Forelimb muscle (tissue), 1 donor: ENCODE results near the gene TAF4. TPM values are rescaled to one million over a fixed set of nuclear protein-coding genes. Genes with fewer than 3 reads are reported as not detected.

Experiments used
- DNase-seq: peaks from one replicate; pipeline ENCODE4 v3.0.0-alpha.2; 2013; ENCODE audit warnings: low read depth
- polyA plus RNA-seq: library from polyadenylated mRNA; unstranded; fragments of 120-200 nt; gene quantifications from one replicate; pipeline ENCODE4 v1.2.1, GENCODE V29; 2013; ENCODE audit not compliant: insufficient read length

TAF4 gene
- polyA plus RNA-seq, 1 donor, result 13.5 TPM

DNA sequence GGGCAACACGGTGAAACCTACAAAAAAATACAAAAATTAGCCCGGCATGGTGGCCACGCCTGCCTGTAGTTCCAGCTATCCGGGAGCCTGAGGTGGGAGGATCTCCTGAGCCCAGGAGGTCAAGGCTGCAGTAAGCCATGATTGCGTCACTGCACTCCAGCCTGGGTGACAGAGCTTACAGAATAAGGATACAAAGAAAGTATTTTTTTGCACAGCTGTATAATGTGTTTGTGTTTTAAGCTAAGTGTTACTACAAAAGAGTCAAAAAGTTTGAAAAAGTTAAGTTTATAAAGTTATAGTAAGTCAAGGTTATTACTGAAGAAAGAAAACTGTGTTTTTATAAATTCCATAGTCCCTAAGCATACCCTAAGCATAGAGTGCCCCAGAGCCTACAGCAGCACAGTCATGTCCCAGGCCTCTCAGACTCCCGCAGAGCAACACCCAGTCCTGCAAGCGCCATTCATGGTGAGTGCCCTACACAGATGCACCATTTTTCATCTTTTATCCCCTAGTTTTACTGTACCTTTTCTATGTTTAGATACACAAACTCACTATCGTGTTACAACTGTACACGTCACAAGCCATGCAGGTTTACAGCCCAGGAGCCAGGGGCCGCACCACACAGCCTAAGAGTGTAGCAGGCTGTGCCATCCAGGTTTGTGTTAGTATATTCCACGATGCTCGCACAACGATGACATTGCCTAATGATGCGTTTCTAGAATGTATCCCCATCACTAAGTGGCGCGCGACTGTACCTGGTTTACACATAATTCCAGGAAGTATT is 22.4 kb downstream of the TAF4 start:
- no peak for DNase-seq

DNA sequence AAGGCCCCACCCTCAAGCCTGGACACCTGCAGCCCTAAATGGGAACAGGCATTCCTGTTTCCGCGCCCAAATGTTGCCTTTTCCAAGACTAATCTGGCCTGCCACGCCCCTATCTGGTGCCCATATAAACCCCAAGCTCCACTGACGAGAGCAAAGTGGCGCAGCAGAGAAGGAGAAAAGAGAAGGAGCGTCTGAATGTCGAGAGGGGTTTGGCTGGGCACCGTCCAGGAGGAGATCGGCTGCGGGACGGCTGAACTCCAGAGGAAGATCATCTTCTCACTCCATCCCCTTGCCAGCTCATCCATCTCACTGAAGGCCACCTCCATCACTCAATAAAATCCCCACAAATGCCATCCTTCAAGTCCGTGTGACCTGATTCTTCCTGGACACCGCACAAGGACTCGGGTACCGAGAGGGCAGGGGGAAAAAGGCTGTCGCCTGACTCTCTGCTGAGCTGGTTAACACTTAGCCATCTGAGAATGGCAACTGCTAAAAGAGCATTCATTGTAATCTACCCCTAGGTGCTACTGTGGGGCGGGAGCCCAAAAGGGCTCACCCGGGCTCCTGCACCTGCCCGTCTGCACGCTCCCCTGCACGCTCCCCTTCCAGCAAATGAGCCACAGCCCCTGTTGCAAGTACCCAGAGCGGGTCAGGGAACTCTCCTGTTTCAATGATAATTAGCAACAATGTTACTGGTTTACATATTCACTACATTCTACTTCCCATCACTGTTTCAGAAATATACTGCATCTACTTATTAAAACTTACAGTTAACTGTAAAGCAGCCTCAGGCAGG is 23.5 kb downstream of the TAF4 start:
- DNase-seq, result no peak

DNA sequence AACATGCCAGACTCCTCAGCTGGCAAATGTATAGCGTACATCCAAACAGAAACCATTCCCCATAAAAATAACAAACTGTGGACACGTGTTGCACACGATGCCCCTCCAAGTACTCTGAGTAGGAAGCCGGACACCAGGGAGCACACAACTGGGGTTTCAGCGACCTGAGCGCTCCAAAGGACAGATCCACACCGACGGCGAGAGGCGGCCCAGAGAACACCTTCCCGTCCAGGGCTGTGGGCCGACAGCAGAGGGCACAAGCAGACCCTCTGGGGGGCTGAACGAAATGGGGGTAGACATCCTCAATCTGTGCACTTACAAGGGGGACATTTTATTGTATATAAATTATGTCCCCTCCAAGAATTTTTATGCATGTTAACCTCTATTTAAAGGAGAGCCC is 24.7 kb downstream of the TAF4 start:
- DNase-seq, result no peak

DNA sequence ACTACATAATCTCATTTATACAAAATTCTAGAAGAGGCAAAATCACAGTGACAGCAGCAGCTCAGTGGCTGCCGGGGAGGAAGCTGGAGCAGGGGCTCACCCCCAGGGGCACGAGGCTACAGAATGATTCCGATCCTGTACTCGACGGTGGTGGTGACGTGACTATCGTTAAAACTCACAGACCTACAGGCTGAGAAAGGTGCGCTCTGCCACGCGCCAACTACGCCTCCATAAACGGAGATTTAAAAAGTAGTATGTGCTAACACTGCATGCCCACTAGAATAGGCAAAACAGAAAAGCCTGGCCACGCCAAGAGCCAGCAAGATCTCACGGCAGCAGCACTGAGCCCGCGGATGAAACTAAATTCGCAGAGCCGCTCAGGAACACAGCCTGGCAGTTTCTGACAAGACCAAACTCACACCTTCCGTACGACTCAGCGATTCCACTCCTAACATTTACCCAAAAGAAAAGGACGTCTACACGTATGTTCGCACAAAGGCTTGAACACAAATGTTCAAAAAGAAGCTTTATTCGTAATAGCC is 25.2 kb downstream of the TAF4 start:
- no peak for DNase-seq

DNA sequence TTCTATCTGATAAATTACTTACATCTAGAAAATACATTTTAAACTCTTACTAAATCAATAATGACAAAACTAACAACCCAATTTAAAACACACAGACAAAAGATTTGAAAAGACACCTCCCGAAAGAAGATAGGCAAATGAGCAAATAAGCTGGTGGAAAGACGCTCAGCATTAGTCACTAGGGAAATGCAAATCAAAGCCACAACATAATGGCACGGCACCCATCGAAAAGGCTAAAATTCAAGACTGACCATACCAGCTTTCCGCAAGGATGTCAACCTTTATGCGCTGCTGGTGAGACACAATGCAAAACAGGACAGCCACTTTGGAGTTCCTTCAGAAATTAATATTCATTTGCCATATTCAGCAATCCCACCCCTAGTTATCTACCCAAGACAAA is 25.9 kb downstream of the TAF4 start:
- no peak for DNase-seq

DNA sequence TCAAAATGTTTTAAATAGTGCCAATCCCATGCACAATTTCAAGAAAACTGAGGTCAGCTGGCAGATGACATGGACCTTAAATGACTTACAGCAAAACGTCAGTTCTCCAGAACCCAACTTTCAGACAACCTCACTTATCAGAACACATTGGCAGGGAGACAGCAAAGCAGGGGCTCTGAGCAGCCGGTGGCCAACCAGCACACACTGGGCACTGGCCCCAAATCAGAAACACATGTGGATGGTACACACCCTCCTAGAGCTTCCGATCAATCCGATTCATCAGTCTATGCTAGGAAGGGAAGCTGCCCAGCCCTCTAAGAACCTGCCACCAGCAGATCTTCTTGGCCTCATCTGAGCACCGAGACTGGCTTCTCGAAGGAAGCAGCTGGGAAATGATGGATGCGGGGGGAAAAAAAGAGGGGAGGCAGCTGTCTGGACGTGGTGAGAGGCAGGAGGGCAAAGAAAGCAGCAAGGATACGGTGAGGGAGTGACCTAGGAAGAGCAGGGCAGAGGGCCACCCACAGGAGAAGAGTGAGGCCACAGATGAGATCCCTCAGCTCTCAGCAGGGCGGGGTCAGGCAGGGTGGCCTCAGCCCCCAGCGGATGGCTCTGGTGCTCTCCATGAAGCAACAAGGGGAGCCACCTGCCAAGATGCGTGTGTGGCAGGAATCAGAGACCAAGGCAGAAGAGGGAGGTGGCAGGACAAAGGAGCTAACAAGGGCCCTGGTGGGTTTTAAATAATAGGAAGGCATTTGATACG is 32.9 kb downstream of the TAF4 start:
- DNase-seq, result no peak

DNA sequence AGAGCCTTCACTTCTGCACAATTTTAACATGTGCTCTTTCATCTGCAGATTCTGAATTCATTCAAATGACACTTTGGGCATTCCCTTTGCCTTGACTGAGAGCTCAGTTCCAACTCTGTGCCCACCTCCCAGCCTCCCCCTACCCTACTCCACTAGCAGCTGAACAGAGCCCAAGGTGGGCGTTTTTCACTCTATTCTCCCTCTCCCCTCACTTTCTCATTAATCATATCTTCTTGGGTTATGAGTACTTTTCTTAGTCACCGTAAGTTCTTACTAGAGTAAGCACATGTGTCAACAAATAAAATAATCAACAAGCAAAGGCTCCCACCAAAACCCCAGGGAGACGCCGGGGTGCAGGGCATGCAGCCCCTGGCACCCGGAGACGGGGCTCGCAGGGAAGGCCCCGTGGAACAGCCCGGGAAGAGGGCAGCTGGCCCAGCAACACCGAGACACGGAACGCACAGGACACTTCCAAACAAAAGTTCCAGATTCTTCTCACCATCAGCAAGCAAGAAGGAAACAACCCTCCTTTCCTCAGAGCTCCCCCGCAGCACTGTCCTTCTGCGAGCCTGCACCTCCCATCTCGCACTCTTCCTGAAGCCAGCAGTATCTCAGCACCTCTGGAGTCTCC is 34.1 kb downstream of the TAF4 start:
- no peak for DNase-seq

DNA sequence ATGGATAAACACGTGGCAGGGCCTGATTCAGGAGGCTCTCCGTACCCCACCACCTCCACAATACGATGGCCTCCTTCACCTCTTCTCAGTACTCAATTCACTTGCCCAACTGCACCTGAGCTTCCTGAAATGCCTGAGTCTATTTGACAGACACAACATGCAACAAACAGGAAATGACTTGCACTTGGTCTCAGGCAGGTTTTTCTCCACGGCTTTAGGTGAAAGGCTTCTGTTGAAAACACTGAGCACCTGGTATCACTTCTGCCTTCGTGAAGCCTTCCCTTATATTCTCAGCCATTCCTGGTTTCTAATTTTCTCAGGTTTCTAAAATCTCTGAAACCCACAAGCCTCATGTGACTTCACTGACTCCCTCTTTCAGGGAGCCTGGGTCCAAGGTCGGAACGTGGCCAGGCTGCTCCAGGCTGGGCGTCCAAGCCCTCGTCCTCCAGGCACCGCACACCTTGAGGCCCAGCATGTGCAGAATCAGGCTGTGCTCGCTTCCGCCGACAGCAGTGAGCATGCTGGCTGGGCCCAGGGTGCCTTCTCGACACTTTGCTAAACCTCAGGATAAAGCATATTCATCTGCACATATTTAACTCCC is 34.7 kb downstream of the TAF4 start:
- DNase-seq, result no peak

DNA sequence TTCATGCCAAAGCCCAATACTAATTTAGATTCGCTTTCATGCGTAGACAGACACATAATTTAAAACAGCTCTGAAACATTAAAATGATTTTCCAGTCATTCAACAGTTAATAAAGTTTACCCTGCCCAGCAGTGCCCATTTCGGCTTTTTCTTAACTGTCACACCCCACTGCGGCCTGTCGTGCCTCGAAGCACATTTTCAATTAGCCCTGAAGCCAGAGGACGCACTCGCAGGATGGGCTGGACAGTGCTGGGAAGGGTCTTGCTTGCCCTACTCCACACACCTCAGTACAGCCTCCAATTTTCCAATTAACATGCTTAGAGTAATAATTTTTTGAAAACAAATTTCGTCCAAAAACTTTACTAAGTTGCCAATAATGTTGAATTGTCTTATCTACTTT is 35.3 kb downstream of the TAF4 start:
- no peak for DNase-seq

DNA sequence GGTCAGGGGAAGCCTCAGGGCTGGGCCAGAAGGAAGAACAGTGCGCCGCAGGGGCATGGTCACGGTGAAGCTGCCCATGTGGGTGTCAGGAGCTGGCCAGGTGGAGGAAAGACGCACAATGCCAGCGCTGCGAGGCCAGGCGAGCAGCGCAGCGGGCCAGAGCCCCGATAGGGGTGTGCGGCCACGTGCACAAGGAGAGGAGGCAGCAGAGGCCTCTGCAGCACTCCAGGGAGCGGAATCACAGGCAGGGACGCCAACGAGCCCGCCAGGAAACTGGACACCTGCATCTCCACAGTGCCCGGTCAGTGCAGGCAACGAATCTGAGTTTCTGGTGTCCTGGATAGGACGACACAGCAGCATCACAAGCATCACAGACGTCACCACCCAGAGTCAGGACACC is 35.7 kb downstream of the TAF4 start:
- DNase-seq, result no peak

DNA sequence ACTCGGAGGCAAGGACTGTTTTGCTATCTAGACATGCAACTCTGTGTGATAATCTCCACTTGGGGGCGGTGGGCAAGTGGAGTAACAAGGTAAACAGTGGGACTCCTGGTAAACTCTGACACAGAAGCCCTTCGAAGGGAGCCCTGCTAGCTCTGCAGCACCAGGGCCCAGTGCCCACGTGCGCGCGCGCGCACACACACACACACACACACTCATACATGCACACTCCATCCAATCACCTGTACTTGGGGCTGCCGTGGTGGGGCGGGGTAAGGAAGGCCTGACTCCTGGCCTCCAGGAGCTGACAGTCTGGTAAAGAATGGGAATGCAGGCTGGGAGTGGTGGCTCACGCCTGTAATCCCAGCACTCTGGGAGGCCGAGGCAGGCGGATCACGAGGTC is 36.4 kb downstream of the TAF4 start:
- no peak for DNase-seq

DNA sequence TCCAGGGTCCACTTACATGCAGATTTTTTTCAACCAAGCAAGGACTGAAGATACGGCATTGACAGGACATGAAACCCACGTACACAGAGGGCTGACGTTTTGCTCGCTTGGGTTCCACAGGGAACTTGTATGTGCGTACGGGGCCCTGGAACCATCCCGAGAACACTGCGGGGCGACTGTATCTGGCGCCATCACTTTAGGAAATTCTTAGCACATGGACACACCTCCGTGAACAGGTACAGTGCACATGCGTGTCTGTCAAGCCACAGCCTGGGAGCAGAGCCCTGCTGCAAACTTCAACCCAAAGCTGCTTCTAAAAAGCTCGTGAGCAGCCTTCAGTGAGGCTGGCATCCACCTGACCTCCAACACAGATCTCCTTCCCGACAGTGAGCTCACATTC is 37.3 kb downstream of the TAF4 start:
- no peak for DNase-seq

DNA sequence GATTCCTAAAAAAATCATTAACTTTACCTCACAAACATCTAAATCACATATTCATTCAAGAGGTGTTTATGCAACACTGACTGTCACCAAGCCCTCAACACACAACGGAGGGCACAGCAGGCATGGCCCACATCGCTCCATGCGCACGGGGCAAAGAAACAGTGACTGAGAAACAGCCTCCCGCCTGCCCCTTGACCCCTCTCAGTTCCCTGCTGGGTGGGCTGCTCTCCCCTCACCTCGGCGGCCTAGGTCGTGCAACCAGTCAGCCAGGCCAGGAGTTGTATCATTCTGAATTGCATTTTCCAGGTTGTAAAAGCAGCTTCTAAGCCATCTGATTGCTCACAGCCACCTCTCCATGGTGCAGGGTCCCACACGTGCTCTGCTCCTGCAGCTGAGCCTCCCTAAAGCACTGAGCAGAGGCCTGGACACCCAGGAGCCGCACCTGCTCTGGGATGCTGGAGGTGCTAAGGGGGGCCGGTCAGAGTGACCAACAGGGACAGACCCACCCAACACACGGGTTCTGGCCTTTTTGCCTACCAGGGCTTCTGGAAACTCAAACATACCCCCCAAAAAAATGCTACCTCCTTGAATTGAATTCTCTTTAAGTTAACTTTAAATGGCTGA is 37.9 kb downstream of the TAF4 start:
- DNase-seq, result no peak

DNA sequence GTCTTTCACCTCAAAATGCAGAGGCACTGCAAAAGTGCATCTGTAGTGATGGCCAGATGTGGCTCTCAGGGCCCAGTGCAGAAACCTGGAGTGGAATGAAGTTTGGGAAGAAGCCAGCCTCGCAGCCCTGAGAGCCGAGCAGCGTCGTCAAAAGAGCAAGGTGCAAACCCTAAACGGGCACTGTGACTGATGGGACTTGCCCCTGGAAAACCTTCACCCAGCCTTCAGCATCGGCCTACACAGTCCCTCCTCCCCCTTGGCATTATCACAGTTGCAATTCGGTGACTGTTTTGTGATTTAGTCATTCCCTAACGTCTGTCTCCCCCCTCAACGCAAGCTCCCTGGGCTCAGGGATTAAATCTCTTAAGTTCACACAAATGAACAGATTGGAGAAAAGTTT is 38.6 kb downstream of the TAF4 start:
- no peak for DNase-seq

DNA sequence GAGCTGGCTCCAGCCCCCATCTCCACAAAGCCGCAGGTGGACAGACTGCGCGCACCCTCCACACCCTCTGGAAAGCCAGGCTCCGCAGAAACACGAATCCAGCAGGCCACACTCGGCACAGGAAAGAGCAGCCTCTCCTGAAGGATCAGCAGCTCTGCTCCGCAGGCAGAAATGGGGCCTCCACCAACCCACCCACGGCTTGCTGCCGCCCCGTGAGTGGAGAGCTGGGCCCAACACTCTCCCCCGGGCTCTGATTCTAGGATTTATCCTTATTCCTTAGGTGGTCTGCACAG is 39.2 kb downstream of the TAF4 start:
- no peak for DNase-seq

DNA sequence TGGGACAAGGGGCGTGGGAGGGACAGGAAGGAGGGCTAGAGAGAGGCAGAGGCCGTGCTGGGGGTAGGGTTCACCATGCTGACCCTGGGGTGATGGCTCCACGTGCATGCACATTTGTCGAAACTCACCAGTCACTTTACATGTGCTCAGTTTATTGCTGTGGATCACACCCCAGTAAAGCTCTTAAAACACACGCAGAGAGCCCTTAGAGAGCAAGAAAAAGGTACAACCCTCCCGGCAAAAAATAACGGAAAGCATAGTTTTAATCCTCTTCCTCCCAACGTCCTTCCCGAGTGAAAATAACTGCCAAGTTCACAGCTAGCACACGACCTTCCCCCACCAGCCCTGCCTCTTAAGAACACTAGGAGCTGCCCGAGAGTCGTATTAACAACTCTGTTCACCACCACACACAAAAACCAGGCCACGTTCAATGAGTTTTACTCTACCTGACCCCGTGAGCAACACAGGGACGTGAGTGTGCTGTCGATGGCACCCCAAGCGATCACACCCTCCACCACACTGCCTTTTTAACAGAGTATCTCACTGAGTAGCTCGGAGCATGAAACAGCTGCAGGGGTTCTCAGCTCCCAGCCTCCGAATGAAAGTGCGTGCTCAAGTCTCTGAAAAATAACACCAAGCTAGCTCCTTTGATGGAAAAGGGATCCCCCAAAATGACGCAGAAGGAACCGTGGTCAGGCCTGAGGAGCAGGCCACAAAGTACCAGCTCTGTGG is 39.7 kb downstream of the TAF4 start:
- peak; percentile 52 for DNase-seq

DNA sequence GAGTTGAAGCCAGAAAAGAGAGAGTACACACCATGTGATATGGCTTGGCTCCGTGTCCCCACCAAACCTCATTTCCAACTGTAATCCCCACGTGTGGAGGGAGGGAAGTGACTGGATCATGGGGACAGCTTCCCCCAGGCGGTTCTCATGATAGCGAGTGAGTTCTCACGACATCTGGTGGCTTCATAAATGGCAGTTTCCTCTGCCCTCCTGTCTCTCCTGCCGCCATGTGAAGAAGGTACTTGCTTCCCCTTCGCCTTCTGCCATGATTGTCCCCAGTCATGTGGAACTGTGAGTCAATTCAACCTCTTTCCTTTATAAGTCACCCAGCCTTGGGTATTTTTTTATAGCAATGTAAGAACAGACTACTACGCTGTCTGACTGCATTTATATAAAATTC is 40.3 kb downstream of the TAF4 start:
- no peak for DNase-seq

DNA sequence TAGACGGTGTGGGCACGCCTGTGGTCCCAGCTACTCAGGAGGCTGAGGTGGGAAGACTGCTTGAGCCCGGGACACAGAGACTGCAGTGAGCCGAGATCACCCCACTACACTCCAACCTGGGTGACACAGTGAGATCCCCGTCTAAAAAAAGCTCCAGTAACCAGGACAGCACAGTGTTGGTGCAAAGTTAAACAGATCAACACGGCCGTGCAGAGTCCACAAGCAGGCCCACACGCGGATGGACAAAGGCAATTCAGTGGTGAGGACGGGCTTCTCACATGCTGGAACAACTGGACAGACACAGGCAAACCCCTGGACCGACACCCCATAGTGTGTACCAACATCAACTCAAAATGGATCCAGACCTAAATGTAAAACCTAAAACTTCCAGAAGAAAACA is 41.7 kb downstream of the TAF4 start:
- no peak for DNase-seq

DNA sequence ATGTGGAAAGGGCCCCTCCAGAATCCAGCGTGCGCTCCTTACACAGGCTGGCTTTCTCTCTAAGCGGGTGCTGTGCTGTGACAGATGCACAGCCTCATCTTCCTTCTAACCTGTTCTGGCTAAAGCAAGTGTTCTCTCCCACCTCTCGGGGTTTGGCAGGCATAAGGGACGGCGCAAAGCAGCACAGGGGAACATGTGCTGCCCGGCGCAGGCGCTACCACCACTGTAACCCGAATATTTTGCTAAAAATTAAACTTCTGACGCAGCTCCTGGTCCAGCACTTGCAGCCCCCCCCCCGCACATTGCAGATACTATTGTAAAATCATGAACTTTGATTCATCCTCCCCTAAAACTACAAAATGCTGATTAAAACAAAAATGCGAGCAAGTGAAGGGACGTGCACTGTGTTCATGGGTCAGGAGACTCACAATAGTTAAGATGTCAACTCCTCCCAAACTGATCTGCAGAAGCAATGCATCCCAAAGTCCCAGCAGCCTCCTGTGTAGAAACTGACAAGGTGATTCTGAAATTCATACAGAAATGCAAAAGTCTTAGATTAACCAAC is 43.0 kb downstream of the TAF4 start:
- DNase-seq, result no peak

DNA sequence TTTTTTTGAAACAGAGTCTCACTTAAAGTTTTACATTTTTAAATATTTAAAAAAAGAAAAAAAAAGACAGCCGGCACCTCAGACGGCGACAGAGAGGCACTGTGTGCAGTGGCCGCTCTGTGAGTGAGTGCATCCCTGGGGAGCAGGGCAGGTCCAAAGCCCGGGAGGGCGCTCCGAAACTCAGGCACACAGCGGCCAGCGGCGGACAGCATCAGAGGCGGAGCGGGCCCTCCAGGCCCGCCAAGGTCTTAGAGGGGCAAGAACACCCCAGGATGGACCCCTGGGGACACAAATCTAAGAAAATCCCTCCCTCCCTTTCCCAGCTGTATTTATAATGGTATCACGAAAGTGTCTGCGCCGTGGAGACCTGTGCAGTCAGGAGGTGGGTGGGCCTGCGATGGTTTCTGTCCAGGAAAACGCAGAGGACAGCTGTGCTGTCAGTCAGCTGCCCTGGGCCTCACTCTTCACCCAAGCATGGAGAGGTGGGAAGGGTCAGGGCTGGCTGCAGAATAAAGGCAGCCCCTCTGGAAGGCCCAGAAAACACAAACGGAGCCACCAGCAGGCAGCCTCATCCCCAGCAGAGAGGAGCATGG is 43.8 kb downstream of the TAF4 start:
- no peak for DNase-seq
